ENCODE data around the gene ZNF462. TPM values are rescaled to one million over a fixed set of nuclear protein-coding genes. Genes with fewer than 3 reads are reported as not detected.
A peak's percentile ranks its signal among the peaks of the same experiment; 100 is the strongest.

Gene ZNF462
- total RNA-seq, 2 donors from 2014 or later, result 20.9 to 30.5 TPM

GRCh38 chr9:106874031-106874430, 11.1 kb downstream of the ZNF462 start:
- Histone ChIP-seq H3K27ac (no peak overlapping the region), H3K9me3 (no peaks in the 10 kb centered on the region), H3K4me1 (peaks cover 0 to 73% of the 10 kb centered on the region in 2 donors), H3K27me3 (no peaks in the 10 kb centered on the region), H3K4me3 (no peak overlapping the region), H3K36me3 (no peaks in the 10 kb centered on the region)
- TF ChIP-seq, protein P1, sequence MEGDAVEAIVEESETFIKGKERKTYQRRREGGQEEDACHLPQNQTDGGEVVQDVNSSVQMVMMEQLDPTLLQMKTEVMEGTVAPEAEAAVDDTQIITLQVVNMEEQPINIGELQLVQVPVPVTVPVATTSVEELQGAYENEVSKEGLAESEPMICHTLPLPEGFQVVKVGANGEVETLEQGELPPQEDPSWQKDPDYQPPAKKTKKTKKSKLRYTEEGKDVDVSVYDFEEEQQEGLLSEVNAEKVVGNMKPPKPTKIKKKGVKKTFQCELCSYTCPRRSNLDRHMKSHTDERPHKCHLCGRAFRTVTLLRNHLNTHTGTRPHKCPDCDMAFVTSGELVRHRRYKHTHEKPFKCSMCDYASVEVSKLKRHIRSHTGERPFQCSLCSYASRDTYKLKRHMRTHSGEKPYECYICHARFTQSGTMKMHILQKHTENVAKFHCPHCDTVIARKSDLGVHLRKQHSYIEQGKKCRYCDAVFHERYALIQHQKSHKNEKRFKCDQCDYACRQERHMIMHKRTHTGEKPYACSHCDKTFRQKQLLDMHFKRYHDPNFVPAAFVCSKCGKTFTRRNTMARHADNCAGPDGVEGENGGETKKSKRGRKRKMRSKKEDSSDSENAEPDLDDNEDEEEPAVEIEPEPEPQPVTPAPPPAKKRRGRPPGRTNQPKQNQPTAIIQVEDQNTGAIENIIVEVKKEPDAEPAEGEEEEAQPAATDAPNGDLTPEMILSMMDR (IDR thresholded peaks at IDR 0.05), result no peak
- DNase-seq (ENCODE audit: low spot score), result no peak

GRCh38 chr9:106874652-106875051, 11.7 kb downstream of the ZNF462 start:
- no peaks in the 10 kb centered on the region for H3K9me3 ChIP-seq
- H3K27me3 ChIP-seq, result no peaks in the 10 kb centered on the region
- no peak overlapping the region for H3K4me3 ChIP-seq
- no peaks in the 10 kb centered on the region for H3K36me3 ChIP-seq
- no peak overlapping the region for H3K27ac ChIP-seq
- peaks cover 0 to 73% of the 10 kb centered on the region in 2 donors for H3K4me1 ChIP-seq
- no peak for DNase-seq (ENCODE audit: low spot score)
- TF ChIP-seq, protein P1 (IDR thresholded peaks at IDR 0.05), result no peak

DNA sequence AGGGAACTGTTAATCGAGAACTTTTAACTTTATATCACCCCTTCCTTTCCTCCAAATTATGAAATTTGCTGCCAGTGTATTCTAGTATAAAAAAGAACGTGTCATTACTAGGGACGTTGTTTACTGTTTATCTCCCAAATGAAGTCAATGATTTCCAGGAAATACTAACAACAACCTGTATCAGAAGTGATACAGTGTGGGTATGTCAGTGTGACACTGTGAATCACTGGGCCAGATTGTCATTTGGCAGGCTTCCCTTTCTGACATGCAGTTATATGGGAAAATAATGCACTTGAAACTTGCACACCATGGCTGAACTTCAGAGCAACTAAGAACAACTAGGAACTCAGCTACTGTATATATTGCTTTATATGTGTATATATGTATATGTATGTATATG, 12.6 kb downstream of the ZNF462 start:
- no peak for DNase-seq (ENCODE audit: low spot score)
- peaks cover 0 to 74% of the 10 kb centered on the region in 2 donors for H3K4me1 ChIP-seq
- H3K36me3 ChIP-seq, result no peaks in the 10 kb centered on the region
- no peaks in the 10 kb centered on the region for H3K9me3 ChIP-seq
- TF ChIP-seq, protein P1 (IDR thresholded peaks at IDR 0.05), result no peak
- no peak overlapping the region for H3K4me3 ChIP-seq
- H3K27ac ChIP-seq, result no peak overlapping the region
- no peaks in the 10 kb centered on the region for H3K27me3 ChIP-seq

- Histone ChIP-seq H3K27me3 (no peaks in the 10 kb centered on the region), H3K4me1 (peaks cover 0 to 72% of the 10 kb centered on the region in 2 donors), H3K27ac (peak overlapping the region in 1 of 2 donors; percentile 61), H3K9me3 (no peaks in the 10 kb centered on the region), H3K36me3 (no peaks in the 10 kb centered on the region), H3K4me3 (no peak overlapping the region)
- DNase-seq (ENCODE audit: low spot score), result no peak
- TF ChIP-seq, protein P1 (IDR thresholded peaks at IDR 0.05), result no peak
Measured at GRCh38 chr9:106877345-106877744, 14.4 kb downstream of the ZNF462 start.

DNA sequence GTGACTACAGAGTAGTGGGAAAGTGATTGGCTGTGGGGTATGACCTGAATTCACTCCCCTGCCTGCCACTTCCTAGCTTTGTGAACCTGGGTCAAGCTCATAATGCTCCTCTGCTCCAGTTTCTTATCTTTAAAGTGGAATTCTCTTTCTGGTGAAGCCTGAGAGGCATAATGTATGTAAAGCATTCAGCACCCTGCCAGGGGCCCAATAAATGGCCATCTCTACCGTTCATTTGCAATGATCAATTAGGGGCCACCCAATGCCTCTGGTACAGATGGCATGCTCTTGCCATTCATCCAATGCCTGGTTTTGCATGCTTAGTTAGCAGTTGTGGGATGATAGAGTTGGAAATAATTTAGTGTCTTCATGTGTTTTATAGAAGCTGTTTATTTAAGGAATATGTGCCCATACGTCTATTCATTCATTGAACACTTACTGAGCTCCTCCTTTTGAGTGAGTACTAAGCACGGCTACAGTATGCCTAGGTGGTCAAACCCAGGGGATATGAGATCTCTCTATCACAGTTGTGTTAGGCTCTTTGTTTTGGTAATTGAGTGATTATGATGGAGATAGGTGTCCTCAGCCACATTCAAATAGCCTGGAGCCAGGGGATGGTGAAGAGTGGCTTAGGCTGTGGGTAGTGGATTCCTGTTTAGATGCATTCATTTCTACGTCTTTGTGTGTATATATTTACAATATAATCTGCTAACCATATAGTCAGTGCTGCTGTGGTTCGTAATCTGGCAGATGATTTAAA, 15.3 kb downstream of the ZNF462 start:
- Histone ChIP-seq H3K4me3 (no peak overlapping the region), H3K36me3 (no peaks in the 10 kb centered on the region), H3K9me3 (no peaks in the 10 kb centered on the region), H3K27ac (peak overlapping the region; percentile 61 to 75), H3K27me3 (no peaks in the 10 kb centered on the region), H3K4me1 (peaks cover 0 to 72% of the 10 kb centered on the region in 2 donors)
- TF ChIP-seq, protein P1 (IDR thresholded peaks at IDR 0.05), result no peak
- DNase-seq (ENCODE audit: low spot score), result no peak

Measured in right atrium auricular region (tissue), 2 donors.